Sigmoid colon (tissue), 7 donors: ENCODE results near the gene IL1RAPL1. TPM values are rescaled to one million over a fixed set of nuclear protein-coding genes. Genes with fewer than 3 reads are reported as not detected.

Source experiments
- DNase-seq: peaks from one replicate; pipeline ENCODE4 v3.0.0-alpha.2; 2019
- H3K27ac ChIP-seq, 4 donors: fragments of 200-600 bp; sonication (generic); one replicate each; pipeline ENCODE4 v1.5.1; 2016 to 2019; ENCODE audit warnings: mild to moderate bottlenecking in 1 of 4
- H3K27me3 ChIP-seq, 3 donors: fragments of 200-600 bp; sonication (generic); one replicate each; pipeline ENCODE4 v1.5.1; 2019; ENCODE audit warnings: mild to moderate bottlenecking in 1 of 3
- H3K36me3 ChIP-seq, 4 donors: fragments of 200-600 bp; sonication (generic); one replicate each; pipeline ENCODE4 v1.5.1; 2016 to 2019
- H3K4me1 ChIP-seq, 4 donors: fragments of 200-600 bp; sonication (generic); one replicate each; pipeline ENCODE4 v1.5.1; 2017 to 2019
- H3K4me3 ChIP-seq, 4 donors: fragments of 200-600 bp; sonication (generic); one replicate each; pipeline ENCODE4 v1.5.1; 2017 to 2019; ENCODE audit warnings: mild to moderate bottlenecking in 2 of 4, moderate library complexity in 1 of 4
- H3K9me3 ChIP-seq, 4 donors: fragments of 200-600 bp in 3 of 4; sonication (generic) in 3 of 4; one replicate each; pipeline versions ENCODE4 v1.5.1 to v1.6.1; 2013 to 2019
- EP300 ChIP-seq, 4 donors: sonication (generic); formaldehyde crosslinking; IDR thresholded peaks; one replicate each; pipeline ENCODE4 v1.6.1; 2017; ENCODE audit warnings: antibody characterized with exemption in 4 of 4
- POLR2A ChIP-seq, 2 donors: fragments of 450-650 bp; IDR thresholded peaks; one replicate each; pipeline ENCODE4 v1.6.1; 2016; ENCODE audit warnings: antibody characterized with exemption in 2 of 2, mild to moderate bottlenecking in 2 of 2, moderate library complexity in 2 of 2
- POLR2AphosphoS5 ChIP-seq, 4 donors: sonication (generic); formaldehyde crosslinking; IDR thresholded peaks; one replicate each; pipeline ENCODE4 v1.6.1; 2017; ENCODE audit warnings: antibody characterized with exemption in 4 of 4
- WGBS, 2 donors: extraction: QIAGEN DNeasy Blood & Tissue Kit; methylation state at CpG; one replicate each; pipeline ENCODE4 v1.1.7; 2013; 5-methylcytosine and 5-hydroxymethylcytosine counted together
- intact Hi-C: fragments of 100-400 bp; cut with DNase I; formaldehyde crosslinking; loops from one replicate; pipeline ENCODE4 v1.15.1; 2023
- polyA plus RNA-seq, 3 donors: library from polyadenylated mRNA; stranded (reverse); fragments of 200-250 nt; gene quantifications; one replicate each; pipeline ENCODE4 v1.2.3, GENCODE V29; 2013
- total RNA-seq, 4 donors: library from RNA; depleted of rRNA; stranded (reverse); fragments of >200 nt; gene quantifications; one replicate each; pipeline ENCODE4 v1.1.0, GENCODE V29; 2016
- TF ChIP-seq, protein P1 (sequence below), 4 experiments: fragments of 450-650 bp in 3 of 4; fragments of 200-600 bp in 1 of 4; IDR thresholded peaks; one replicate each; pipeline ENCODE4 v1.5.1; 2016 to 2019; ENCODE audit warnings: antibody characterized with exemption in 4 of 4, mild to moderate bottlenecking in 3 of 4, moderate library complexity in 2 of 4
- donor health status: healthy with polysubstance abuse.
- donor health status: Bipolar disorder and iron deficiency.
- donor health status: healthy.

The IL1RAPL1 gene
- total RNA-seq (1 to 10 TPM in 3 of 4 donors, under 1 TPM in 1; 0.81 to 2.5 (median 1.6) TPM), polyA plus RNA-seq (under 1 TPM in 1 of 3 donors, not detected in 2; 0.07 TPM)

DNA sequence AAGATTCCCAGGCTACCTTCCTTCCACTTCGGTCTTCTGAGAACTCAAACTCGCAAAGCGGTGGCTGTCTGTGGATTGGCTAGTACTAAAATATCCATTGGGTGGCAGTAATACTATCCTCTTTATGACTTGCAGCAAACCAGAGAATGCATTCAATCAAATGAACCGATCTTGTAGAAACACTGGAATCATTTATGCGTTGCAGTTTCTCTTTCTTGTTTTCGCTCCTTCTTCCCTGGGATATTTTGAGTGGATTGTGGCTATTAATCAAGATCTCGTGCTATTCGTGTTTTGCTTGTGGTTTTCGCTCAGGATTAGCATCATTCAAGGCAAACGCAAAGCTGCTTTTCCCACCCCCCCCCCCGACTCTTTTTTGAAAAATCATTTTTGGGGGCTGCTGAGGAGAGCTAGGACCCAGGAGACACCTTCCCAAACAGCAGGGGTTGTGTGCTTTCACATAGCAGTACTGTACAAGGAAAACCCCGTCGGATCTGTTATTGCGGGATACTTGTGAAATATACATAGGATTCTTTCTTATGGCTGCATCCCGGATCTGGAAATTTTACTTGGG, at the start of gene IL1RAPL1:
Gene IL1RAPL1, plus strand, starts transcription at position 466 of the 571 bp plus-strand sequence.
- Histone ChIP-seq H3K36me3 (no peaks in the 10 kb centered on the region), H3K27me3 (no peaks in the 10 kb centered on the region), H3K4me3 (peak within 1 kb of the TSS; percentile 28 to 45 (median 40)), H3K4me1 (no peaks in the 10 kb centered on the region), H3K9me3 (no peaks in the 10 kb centered on the region), H3K27ac (peak within 1 kb of the TSS; percentile 50 to 70 (median 64))
- TF ChIP-seq, protein P1, sequence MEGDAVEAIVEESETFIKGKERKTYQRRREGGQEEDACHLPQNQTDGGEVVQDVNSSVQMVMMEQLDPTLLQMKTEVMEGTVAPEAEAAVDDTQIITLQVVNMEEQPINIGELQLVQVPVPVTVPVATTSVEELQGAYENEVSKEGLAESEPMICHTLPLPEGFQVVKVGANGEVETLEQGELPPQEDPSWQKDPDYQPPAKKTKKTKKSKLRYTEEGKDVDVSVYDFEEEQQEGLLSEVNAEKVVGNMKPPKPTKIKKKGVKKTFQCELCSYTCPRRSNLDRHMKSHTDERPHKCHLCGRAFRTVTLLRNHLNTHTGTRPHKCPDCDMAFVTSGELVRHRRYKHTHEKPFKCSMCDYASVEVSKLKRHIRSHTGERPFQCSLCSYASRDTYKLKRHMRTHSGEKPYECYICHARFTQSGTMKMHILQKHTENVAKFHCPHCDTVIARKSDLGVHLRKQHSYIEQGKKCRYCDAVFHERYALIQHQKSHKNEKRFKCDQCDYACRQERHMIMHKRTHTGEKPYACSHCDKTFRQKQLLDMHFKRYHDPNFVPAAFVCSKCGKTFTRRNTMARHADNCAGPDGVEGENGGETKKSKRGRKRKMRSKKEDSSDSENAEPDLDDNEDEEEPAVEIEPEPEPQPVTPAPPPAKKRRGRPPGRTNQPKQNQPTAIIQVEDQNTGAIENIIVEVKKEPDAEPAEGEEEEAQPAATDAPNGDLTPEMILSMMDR (IDR thresholded peaks at IDR 0.05): no peak
- TF ChIP-seq POLR2A (IDR thresholded peaks at IDR 0.05) (no peak), POLR2AphosphoS5 (IDR thresholded peaks at IDR 0.05) (peak in 2 of 4 donors; percentile 5 to 12), EP300 (IDR thresholded peaks at IDR 0.05) (no peak)
- WGBS, 2 donors: 1 to 3% methylated on average over 15 of the region's 15 CpGs
- no peak for DNase-seq
- intact Hi-C loops: loop anchor here (5.0 kb wide), 1 partner anchor 505 kb away; no protein-coding TSS in a partner anchor

DNA sequence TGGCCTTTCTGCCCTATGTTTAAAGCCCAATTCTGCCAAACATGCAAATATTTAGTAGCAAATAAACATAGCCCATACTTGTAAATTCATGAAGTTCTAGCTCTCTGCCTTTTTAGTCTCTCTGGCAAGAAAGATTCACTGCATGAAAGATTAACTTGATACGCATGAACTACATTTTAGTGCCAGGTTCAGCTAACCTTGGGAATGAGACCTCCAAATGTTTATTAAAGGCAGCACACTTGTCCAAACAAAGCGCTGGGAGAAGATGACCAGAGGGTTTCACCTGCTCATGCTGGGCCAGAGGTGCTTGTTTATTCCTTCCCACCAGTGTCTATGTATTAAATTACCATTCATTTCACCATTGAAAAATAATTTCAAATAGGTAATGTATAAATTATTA, 44.5 kb upstream of the IL1RAPL1 start:
- Histone ChIP-seq H3K36me3 (no peaks in the 10 kb centered on the region), H3K4me3 (no peak overlapping the region), H3K4me1 (no peaks in the 10 kb centered on the region), H3K27me3 (no peaks in the 10 kb centered on the region), H3K9me3 (no peaks in the 10 kb centered on the region), H3K27ac (no peak overlapping the region)
- DNase-seq: no peak
- 79 to 80% methylated on average over 2 of the region's 2 CpGs for WGBS, 2 donors
- intact Hi-C loops: no loop called here
- no peak for TF ChIP-seq EP300 (IDR thresholded peaks at IDR 0.05)
- TF ChIP-seq, protein P1 (IDR thresholded peaks at IDR 0.05): no peak
- no peak for TF ChIP-seq POLR2AphosphoS5 (IDR thresholded peaks at IDR 0.05)

DNA sequence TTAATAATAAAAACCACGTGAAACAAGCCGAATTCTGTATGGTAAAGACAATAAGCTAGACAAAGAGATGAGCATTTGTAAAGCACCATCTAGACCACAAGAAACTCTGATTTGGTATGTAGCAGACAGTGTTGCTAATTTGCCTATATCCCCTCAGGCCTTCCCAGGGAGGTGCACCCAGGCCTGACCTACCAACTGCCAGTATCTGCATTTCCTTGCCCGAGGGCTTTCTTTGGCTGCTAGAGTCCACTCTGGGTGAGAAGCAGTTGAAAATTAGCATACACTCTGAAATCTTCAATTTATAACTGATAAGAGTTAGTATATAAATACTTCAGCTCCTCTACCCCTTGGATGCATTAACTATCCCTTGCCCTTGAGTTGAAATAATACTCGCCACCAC, 37.4 kb upstream of the IL1RAPL1 start:
- Histone ChIP-seq H3K4me1 (no peaks in the 10 kb centered on the region), H3K9me3 (no peaks in the 10 kb centered on the region), H3K36me3 (no peaks in the 10 kb centered on the region), H3K27ac (no peak overlapping the region), H3K27me3 (no peaks in the 10 kb centered on the region), H3K4me3 (no peak overlapping the region)
- TF ChIP-seq EP300 (IDR thresholded peaks at IDR 0.05) (no peak), POLR2AphosphoS5 (IDR thresholded peaks at IDR 0.05) (no peak), POLR2A (IDR thresholded peaks at IDR 0.05) (no peak)
- TF ChIP-seq, protein P1 (IDR thresholded peaks at IDR 0.05): no peak
- 93 to 94% methylated on average over 4 of the region's 4 CpGs for WGBS, 2 donors
- no peak for DNase-seq
- intact Hi-C loops: no loop called here

DNA sequence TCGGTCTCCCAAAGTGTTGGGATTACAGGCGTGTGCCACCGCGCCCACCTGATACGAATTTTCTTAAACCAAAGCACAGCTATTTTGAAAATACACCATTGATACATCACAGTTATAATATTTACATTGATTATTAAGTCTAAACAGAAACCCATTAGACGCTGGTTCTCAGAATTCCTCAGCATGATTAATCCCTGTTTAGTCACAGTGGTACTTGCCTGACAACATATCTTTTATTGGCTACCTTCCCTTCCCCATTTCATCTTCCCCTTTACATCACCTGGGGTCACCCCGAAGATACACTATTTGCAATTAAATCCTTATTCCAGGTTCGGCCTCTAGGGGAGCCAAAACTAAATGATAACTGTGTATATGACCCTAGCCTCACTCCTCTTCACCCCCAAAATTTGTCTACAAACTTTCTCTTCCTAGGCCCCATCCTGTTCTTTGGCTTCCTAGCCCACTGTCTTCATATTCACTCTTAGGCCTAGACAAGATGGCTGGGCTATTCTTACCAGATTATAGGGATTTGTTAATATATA, 36.8 kb upstream of the IL1RAPL1 start:
- 94 to 95% methylated on average over 8 of the region's 8 CpGs for WGBS, 2 donors
- H3K4me3 ChIP-seq: no peak overlapping the region

More for the DNA sequence above, 36.8 kb upstream of the IL1RAPL1 start:
- Histone ChIP-seq H3K27ac (no peak overlapping the region), H3K9me3 (no peaks in the 10 kb centered on the region), H3K27me3 (no peaks in the 10 kb centered on the region), H3K36me3 (no peaks in the 10 kb centered on the region), H3K4me1 (no peaks in the 10 kb centered on the region)
- TF ChIP-seq, protein P1 (IDR thresholded peaks at IDR 0.05): no peak
- TF ChIP-seq POLR2A (IDR thresholded peaks at IDR 0.05) (no peak), EP300 (IDR thresholded peaks at IDR 0.05) (no peak), POLR2AphosphoS5 (IDR thresholded peaks at IDR 0.05) (no peak)
- intact Hi-C loops: no loop called here
- no peak for DNase-seq
